Aorta (tissue), 5 donors: ENCODE results near the gene SLC6A12. TPM values are rescaled to one million over a fixed set of nuclear protein-coding genes. Genes with fewer than 3 reads are reported as not detected.
"Not testable (repeated sequence)": the region's sequence is repeated elsewhere in the genome, so short reads cannot be mapped to it uniquely, and the experiment has no call there.

Experiments used
- ATAC-seq: fragments of 200-7000 bp; cut with Tn5 transposase; one replicate; pipeline ENCODE4 v1.9.1; 2022; ENCODE audit warnings: moderate library complexity; ENCODE audit not compliant: low FRiP score
- DNase-seq, 2 donors: peaks; one replicate each; pipeline ENCODE4 v3.0.0-alpha.2; 2020
- H3K27ac ChIP-seq, 2 donors: one replicate each; pipeline ENCODE4 v1.5.1; 2013; ENCODE audit warnings: low read length in 2 of 2, mild to moderate bottlenecking in 2 of 2, moderate library complexity in 2 of 2, control low read depth in 1 of 2, inconsistent platforms in 1 of 2, low read depth in 1 of 2
- H3K27me3 ChIP-seq, 2 donors: one replicate each; pipeline ENCODE4 v1.6.1; 2013; ENCODE audit warnings: control low read depth in 1 of 2, low read length in 1 of 2, mild to moderate bottlenecking in 1 of 2, moderate library complexity in 1 of 2; ENCODE audit not compliant: insufficient read depth in 2 of 2, control insufficient read depth in 1 of 2
- H3K36me3 ChIP-seq, 2 donors: one replicate each; pipeline ENCODE4 v1.6.1; 2013; ENCODE audit warnings: control low read depth in 1 of 2, low read length in 1 of 2, mild to moderate bottlenecking in 1 of 2; ENCODE audit not compliant: insufficient read depth in 2 of 2, control insufficient read depth in 1 of 2
- H3K4me1 ChIP-seq, 2 donors: one replicate each; pipeline ENCODE4 v1.6.1; 2013; ENCODE audit warnings: low read length in 2 of 2, control low read depth in 1 of 2, mild to moderate bottlenecking in 1 of 2, moderate library complexity in 1 of 2; ENCODE audit not compliant: insufficient read depth in 2 of 2, control insufficient read depth in 1 of 2
- H3K4me3 ChIP-seq, 2 donors: one replicate each; pipeline ENCODE4 v1.5.1; 2013; ENCODE audit warnings: low read length in 2 of 2, control low read depth in 1 of 2, mild to moderate bottlenecking in 1 of 2
- H3K9me3 ChIP-seq: one replicate; pipeline ENCODE4 v1.6.1; 2013; ENCODE audit warnings: mild to moderate bottlenecking, low read length; ENCODE audit not compliant: control insufficient read depth
- WGBS, 2 donors: extraction: QIAGEN DNeasy Blood & Tissue Kit; methylation state at CpG; one replicate each; pipeline ENCODE4 v1.1.7; 2013; 5-methylcytosine and 5-hydroxymethylcytosine counted together
- intact Hi-C, 2 donors: fragments of 100-400 bp; cut with DNase I; formaldehyde crosslinking; loops; one replicate each; pipeline versions ENCODE4 v1.14.2 to v1.15.0; 2022
- polyA plus RNA-seq, 2 donors: library from polyadenylated mRNA; stranded (reverse); fragments of 200-250 nt; gene quantifications; one replicate each; pipeline ENCODE4 v1.2.3, GENCODE V29; 2013
- total RNA-seq, 2 donors: library from RNA; stranded (reverse); fragmentation: NEBNext Ultra II Directional; extraction: Animal tissue kit (Norgen Biotek cat#: 25700); gene quantifications; one replicate each; pipeline ENCODE4 v1.2.1, GENCODE V29; 2021
- donor health status: healthy with polysubstance abuse.
- donor health status: Bipolar disorder and iron deficiency.
- donor health status: DM: no; HTN: no; CAD: no.
- donor health status: DM: no; HTN: no; CAD: no.
- donor health status: DM: yes; HTN: yes; CAD: no.

The SLC6A12 gene
- total and polyA plus RNA-seq, 4 donors: 0.38 to 2.2 (median 1.3) TPM; not detected in 1

- no peak overlapping the region for H3K27ac ChIP-seq
- no peaks in the 10 kb centered on the region for H3K9me3 ChIP-seq
- ATAC-seq (no peak), DNase-seq (no peak)
- H3K36me3 ChIP-seq: no peaks in the 10 kb centered on the region
- H3K27me3 ChIP-seq: no peaks in the 10 kb centered on the region
- intact Hi-C loops: no loop called here
- WGBS, 2 donors: 19 to 26% methylated on average over 9 to 10 of the region's 10 CpGs
- H3K4me3 ChIP-seq: no peak overlapping the region
- H3K4me1 ChIP-seq: no peaks in the 10 kb centered on the region
These were observed 20.7 kb downstream of the SLC6A12 start for GRCh38 chr12:193261-193660.

GRCh38 chr12:191541-191940 is 22.4 kb downstream of the SLC6A12 start:
- 36 to 39% methylated on average over 3 of the region's 3 CpGs for WGBS, 2 donors
- Histone ChIP-seq H3K36me3 (no peaks in the 10 kb centered on the region), H3K9me3 (no peaks in the 10 kb centered on the region), H3K4me3 (no peak overlapping the region), H3K27ac (no peak overlapping the region), H3K4me1 (no peaks in the 10 kb centered on the region), H3K27me3 (no peaks in the 10 kb centered on the region)
- intact Hi-C loops: no loop called here
- DNase-seq (no peak), ATAC-seq (no peak)

GRCh38 chr12:190881-191280 is 23.1 kb downstream of the SLC6A12 start:
- WGBS, 2 donors: 87 to 92% methylated on average over 8 of the region's 8 CpGs
- ATAC-seq (no peak), DNase-seq (no peak)
- H3K27me3 ChIP-seq: no peaks in the 10 kb centered on the region
- no peaks in the 10 kb centered on the region for H3K9me3 ChIP-seq
- intact Hi-C loops: no loop called here
- no peak overlapping the region for H3K4me3 ChIP-seq
- no peaks in the 10 kb centered on the region for H3K36me3 ChIP-seq
- H3K4me1 ChIP-seq: no peaks in the 10 kb centered on the region
- H3K27ac ChIP-seq: no peak overlapping the region

GRCh38 chr12:189622-189962 is 24.4 kb downstream of the SLC6A12 start:
- intact Hi-C loops: no loop called here
- DNase-seq (no peak), ATAC-seq (no peak)
- Histone ChIP-seq H3K27ac (no peak overlapping the region), H3K9me3 (no peaks in the 10 kb centered on the region), H3K27me3 (no peaks in the 10 kb centered on the region), H3K36me3 (no peaks in the 10 kb centered on the region), H3K4me1 (no peaks in the 10 kb centered on the region), H3K4me3 (no peak overlapping the region)
- WGBS, 2 donors: 66 to 76% methylated on average over 6 of the region's 6 CpGs

GRCh38 chr12:188910-189621 is 24.9 kb downstream of the SLC6A12 start:
- DNase-seq: peak in 1 of 2 donors; percentile 61
- intact Hi-C loops: no loop called here
- ATAC-seq: peak; percentile 82
- Histone ChIP-seq H3K9me3 (no peaks in the 10 kb centered on the region), H3K4me1 (no peaks in the 10 kb centered on the region), H3K36me3 (no peaks in the 10 kb centered on the region), H3K27me3 (no peaks in the 10 kb centered on the region), H3K4me3 (peak overlapping the region in 1 of 2 donors; percentile 16), H3K27ac (no peak overlapping the region)
- WGBS, 2 donors: 7 to 14% methylated on average over 15 to 52 of the region's 52 CpGs

GRCh38 chr12:187986-188909 is 25.7 kb downstream of the SLC6A12 start:
- WGBS, 2 donors: 47 to 75% methylated on average over 43 to 53 of the region's 53 CpGs
- H3K4me1 ChIP-seq, H3K36me3 ChIP-seq, DNase-seq, H3K27ac ChIP-seq, H3K9me3 ChIP-seq, intact Hi-C loops, ATAC-seq, H3K27me3 ChIP-seq: not testable (repeated sequence)
- H3K4me3 ChIP-seq: peak overlapping the region in 1 of 2 donors; percentile 16

- intact Hi-C loops: no loop called here
- Histone ChIP-seq H3K9me3 (no peaks in the 10 kb centered on the region), H3K4me3 (no peak overlapping the region), H3K36me3 (no peaks in the 10 kb centered on the region), H3K27me3 (no peaks in the 10 kb centered on the region), H3K4me1 (no peaks in the 10 kb centered on the region), H3K27ac (no peak overlapping the region)
- WGBS, 2 donors: 87 to 90% methylated on average over 11 of the region's 11 CpGs
- no peak for DNase-seq
- ATAC-seq: no peak
These were observed 27.8 kb downstream of the SLC6A12 start for GRCh38 chr12:186006-186625.

- Histone ChIP-seq H3K27me3 (no peaks in the 10 kb centered on the region), H3K9me3 (no peaks in the 10 kb centered on the region), H3K4me1 (no peaks in the 10 kb centered on the region), H3K4me3 (no peak overlapping the region), H3K36me3 (no peaks in the 10 kb centered on the region), H3K27ac (no peak overlapping the region)
- ATAC-seq (no peak), DNase-seq (no peak)
- 82 to 84% methylated on average over 8 of the region's 8 CpGs for WGBS, 2 donors
- intact Hi-C loops: no loop called here
These were observed 28.4 kb downstream of the SLC6A12 start for GRCh38 chr12:185576-185955.
